HCT116 (cell line): ENCODE results near the gene STK32B. TPM values are rescaled to one million over a fixed set of nuclear protein-coding genes. Genes with fewer than 3 reads are reported as not detected.

Experiments used
- ATAC-seq: fragments of 200-7000 bp; cut with Tn5 transposase; 2 replicates; pipeline ENCODE4 v1.9.1; 2020; ENCODE audit warnings: mild to moderate bottlenecking, moderate library complexity
- BruUV-seq: library from RNA; stranded (reverse); fragments of 400-500 nt; replicated peaks from 2 replicates; lab custom pipeline; 2021; lab: Mats Ljungman, UMichigan
- CTCF ChIA-PET: fragments of 300-600 bp; sonication (Branson Sonifier 250); formaldehyde crosslinking; loops from one replicate; lab custom pipeline; 2021; ENCODE audit warnings: antibody characterized with exemption; lab: Charles Lee
- POLR2A ChIA-PET: fragments of 300-600, 350-600 bp; sonication (Branson Sonifier 250); formaldehyde crosslinking; loops from one replicate; lab custom pipeline; 2021; ENCODE audit warnings: antibody characterized with exemption; lab: Charles Lee
- RAD21 ChIA-PET, 2 experiments: fragments of 300-600 bp; sonication (Branson Sonifier 250); formaldehyde crosslinking; loops; one replicate each; lab custom pipeline; 2023; ENCODE audit warnings: low total read pairs in 2 of 2; ENCODE audit not compliant: uncharacterized antibody in 2 of 2, unreplicated experiment in 2 of 2, low non-redundant PET in 1 of 2; lab: Charles Lee
- DNase-seq: peaks from one replicate; pipeline ENCODE4 v3.0.0-alpha.2; 2010; ENCODE audit warnings: low read depth, low spot score
- H2AFZ ChIP-seq: fragments of 200-600 bp; shearing (Covaris generic), sonication (generic); 2 replicates; pipeline ENCODE4 v1.6.1; 2017; ENCODE audit warnings: low read depth, mixed run types, mixed read lengths, antibody characterized with exemption, low read length; ENCODE audit not compliant: poor library complexity, severe bottlenecking
- H3K27ac ChIP-seq: 2 replicates; pipeline ENCODE4 v1.5.1; 2012; ENCODE audit warnings: low read depth, low read length
- H3K27me3 ChIP-seq: fragments of 200-600 bp; sonication (generic); 2 replicates; pipeline ENCODE4 v1.6.1; 2016; ENCODE audit warnings: mixed run types, low read length, mixed read lengths; ENCODE audit not compliant: insufficient read depth
- H3K36me3 ChIP-seq, 2 experiments: fragments of 200-500 bp in 1 of 2; fragments of 200-600 bp in 1 of 2; sonication (Bioruptor generic) in 1 of 2; sonication (generic) in 1 of 2; 2 replicates each; pipeline versions ENCODE4 v1.5.1 to v1.6.1; 2014 to 2016; ENCODE audit warnings: low read length in 2 of 2, inconsistent platforms in 1 of 2, mixed read lengths in 1 of 2, mixed run types in 1 of 2; ENCODE audit not compliant: insufficient read depth in 2 of 2, control insufficient read depth in 1 of 2
- H3K4me1 ChIP-seq, 2 experiments: fragments of 200-600 bp in 1 of 2; sonication (generic) in 1 of 2; 2 replicates each; pipeline versions ENCODE4 v1.5.1 to v1.6.1; 2012 to 2017; ENCODE audit warnings: low read length in 2 of 2, inconsistent platforms in 1 of 2, mild to moderate bottlenecking in 1 of 2, mixed read lengths in 1 of 2, mixed run types in 1 of 2, moderate library complexity in 1 of 2; ENCODE audit not compliant: insufficient read depth in 2 of 2, control insufficient read depth in 1 of 2
- H3K4me2 ChIP-seq: fragments of 200-600 bp; sonication (generic); 2 replicates; pipeline ENCODE4 v1.6.1; 2017; ENCODE audit warnings: mixed run types, low read length, mixed read lengths
- H3K4me3 ChIP-seq, 2 experiments: fragments of 200-600 bp in 1 of 2; sonication (generic) in 1 of 2; replicated peaks in 1 of 2; 2 replicates each; pipeline ENCODE4 v1.5.1; 2011 to 2016; ENCODE audit warnings: low read length in 2 of 2, control low read depth in 1 of 2, low read depth in 1 of 2, mild to moderate bottlenecking in 1 of 2, mixed read lengths in 1 of 2, mixed run types in 1 of 2
- H3K79me2 ChIP-seq: fragments of 200-600 bp; sonication (generic); 2 replicates; pipeline ENCODE4 v1.6.1; 2017; ENCODE audit warnings: mild to moderate bottlenecking, mixed run types, low read length, moderate library complexity, mixed read lengths; ENCODE audit not compliant: insufficient read depth
- H3K9ac ChIP-seq: fragments of 200-600 bp; sonication (generic); 2 replicates; pipeline ENCODE4 v1.6.1; 2016; ENCODE audit warnings: low read length, mixed read lengths
- H3K9me2 ChIP-seq: fragments of 200-600 bp; sonication (generic), shearing (Covaris generic); 2 replicates; pipeline ENCODE4 v1.6.1; 2017; ENCODE audit warnings: mixed run types, mild to moderate bottlenecking, moderate library complexity; ENCODE audit not compliant: insufficient read depth
- H3K9me3 ChIP-seq, 2 experiments: fragments of 200-500 bp in 1 of 2; fragments of 200-600 bp in 1 of 2; sonication (Bioruptor generic) in 1 of 2; sonication (generic) in 1 of 2; 2 replicates each; pipeline ENCODE4 v1.6.1; 2014 to 2017; ENCODE audit warnings: low read length in 2 of 2, mixed read lengths in 2 of 2, inconsistent platforms in 1 of 2, low read depth in 1 of 2, mild to moderate bottlenecking in 1 of 2, mixed run types in 1 of 2, moderate library complexity in 1 of 2; ENCODE audit not compliant: control insufficient read depth in 1 of 2, insufficient read depth in 1 of 2
- H4K20me1 ChIP-seq: fragments of 200-600 bp; sonication (generic), shearing (Covaris generic); 2 replicates; pipeline ENCODE4 v1.6.1; 2017; ENCODE audit warnings: mixed run types, mild to moderate bottlenecking, moderate library complexity; ENCODE audit not compliant: insufficient read depth
- CEBPB ChIP-seq: IDR thresholded peaks from 2 replicates; pipeline ENCODE4 v1.6.1; 2012; ENCODE audit warnings: low read depth
- EGR1 ChIP-seq: IDR thresholded peaks from 2 replicates; pipeline ENCODE4 v1.6.1; 2012; ENCODE audit warnings: low read depth
- ELF1 ChIP-seq: IDR thresholded peaks from 2 replicates; pipeline ENCODE4 v1.6.1; 2012; ENCODE audit warnings: low read depth, borderline replicate concordance
- EZH2 ChIP-seq: fragments of 200-600 bp; sonication (generic); IDR thresholded peaks from 2 replicates; pipeline ENCODE4 v1.6.1; 2017; ENCODE audit warnings: antibody characterized with exemption, mixed run types
- JUND ChIP-seq: IDR thresholded peaks from 2 replicates; pipeline ENCODE4 v1.6.1; 2012
- POLR2A ChIP-seq: IDR thresholded peaks from 2 replicates; pipeline ENCODE4 v1.7.0; 2011; ENCODE audit warnings: borderline replicate concordance; ENCODE audit not compliant: insufficient read depth, insufficient read length; ENCODE audit errors: extremely low read depth
- POLR2AphosphoS5 ChIP-seq: IDR thresholded peaks from 2 replicates; pipeline ENCODE4 v1.6.1; 2011; ENCODE audit warnings: mild to moderate bottlenecking, low read depth, low read length, moderate library complexity
- RAD21 ChIP-seq: IDR thresholded peaks from 2 replicates; pipeline ENCODE4 v1.6.1; 2012; ENCODE audit warnings: low read depth, mild to moderate bottlenecking
- REST ChIP-seq: IDR thresholded peaks from 2 replicates; pipeline ENCODE4 v1.6.1; 2012; ENCODE audit warnings: low read depth
- SRF ChIP-seq: IDR thresholded peaks from 2 replicates; pipeline ENCODE4 v1.6.1; 2012; ENCODE audit warnings: low read depth
- ZBTB33 ChIP-seq: IDR thresholded peaks from 2 replicates; pipeline ENCODE4 v1.6.1; 2011; ENCODE audit warnings: mild to moderate bottlenecking, low read length, moderate library complexity; ENCODE audit not compliant: insufficient replicate concordance; ENCODE audit errors: extremely low read depth
- intact Hi-C: fragments of 100-400 bp; cut with micrococcal nuclease; formaldehyde crosslinking; loops from 2 replicates; pipeline ENCODE4 v1.10.0; 2022
- total RNA-seq: library from RNA; stranded (reverse); gene quantifications from one replicate; pipeline ENCODE4 v1.2.1, GENCODE V29; 2021; ENCODE audit not compliant: unreplicated experiment

STK32B gene
- total RNA-seq, 1 experiment from 2014 or later = not detected

- CTCF ChIA-PET = no interaction called here
- no peaks in the 10 kb centered on the region for H3K9me2 ChIP-seq
- TF ChIP-seq SRF (no peak), POLR2A (no peak), JUND (no peak), POLR2AphosphoS5 (no peak), REST (no peak), EZH2 (no peak), EGR1 (no peak), ZBTB33 (no peak), CEBPB (no peak), ELF1 (no peak), RAD21 (no peak)
- H3K79me2 ChIP-seq = no peaks in the 10 kb centered on the region
- H3K4me2 ChIP-seq = no peak overlapping the region
- intact Hi-C loops = no loop called here
- no peaks in the 10 kb centered on the region for H3K36me3 ChIP-seq
- H3K9ac ChIP-seq = no peak overlapping the region
- no peaks in the 10 kb centered on the region for H3K9me3 ChIP-seq
- BruUV-seq = no TSS peak
- RAD21 ChIA-PET = no interaction called here
- H2AFZ ChIP-seq = no peak overlapping the region
- H4K20me1 ChIP-seq = no peaks in the 10 kb centered on the region
- POLR2A ChIA-PET = no interaction called here
- peaks cover 32% of the 10 kb centered on the region for H3K27me3 ChIP-seq
- no peak overlapping the region for H3K27ac ChIP-seq
- H3K4me1 ChIP-seq = no peaks in the 10 kb centered on the region
- no peak overlapping the region for H3K4me3 ChIP-seq
- DNase-seq (no peak), ATAC-seq (no peak)
These were observed 133.3 kb downstream of the STK32B start for GRCh38 chr4:5184606-5185005.
